NCI-H146 (cell line): Measurements from ENCODE around the gene PAX3.

Experiments
- DNase-seq: peaks from one replicate; lab custom pipeline; 2025; lab: John Stamatoyannopoulos, UW

The PAX3 gene

GRCh38 chr2:222296911-222297599, 1.7 kb downstream of the PAX3 start:
- DNase-seq = no peak

- DNase-seq = no peak
Observed at GRCh38 chr2:222296311-222296741, 2.5 kb downstream of the PAX3 start.

GRCh38 chr2:222295368-222296062, 3.3 kb downstream of the PAX3 start:
- no peak for DNase-seq

GRCh38 chr2:222294996-222295367, 3.8 kb downstream of the PAX3 start:
- no peak for DNase-seq

- DNase-seq = no peak
Observed at GRCh38 chr2:222293660-222294630, 4.9 kb downstream of the PAX3 start.

- no peak for DNase-seq
Observed at GRCh38 chr2:222292149-222293134, 6.4 kb downstream of the PAX3 start.

- DNase-seq = no peak
Observed at GRCh38 chr2:222291485-222291841, 7.3 kb downstream of the PAX3 start.

GRCh38 chr2:222290736-222291484, 7.9 kb downstream of the PAX3 start:
- no peak for DNase-seq

GRCh38 chr2:222290401-222290735, 8.4 kb downstream of the PAX3 start:
- no peak for DNase-seq

GRCh38 chr2:222289278-222290160, 9.3 kb downstream of the PAX3 start:
- no peak for DNase-seq

GRCh38 chr2:222288590-222289277, 10.1 kb downstream of the PAX3 start:
- DNase-seq = no peak

GRCh38 chr2:222287862-222288479, 10.8 kb downstream of the PAX3 start:
- DNase-seq = no peak

- DNase-seq = no peak
Observed at GRCh38 chr2:222284466-222284865, 14.3 kb downstream of the PAX3 start.

- DNase-seq = no peak
Observed at GRCh38 chr2:222283634-222284033, 15.2 kb downstream of the PAX3 start.

GRCh38 chr2:222281506-222281905, 17.3 kb downstream of the PAX3 start:
- no peak for DNase-seq

- no peak for DNase-seq
Observed at GRCh38 chr2:222280795-222281194, 18.0 kb downstream of the PAX3 start.

- DNase-seq = peak; percentile 72
Observed at GRCh38 chr2:222272446-222273015, 26.3 kb downstream of the PAX3 start.

- no peak for DNase-seq
Observed at GRCh38 chr2:222271854-222272253, 26.9 kb downstream of the PAX3 start.
